GM12878 (cell line): Measurements from ENCODE around the gene KANK4. TPM values are rescaled to one million over a fixed set of nuclear protein-coding genes. Genes with fewer than 3 reads are reported as not detected.

Source experiments
- ATAC-seq: fragments of 200-7000 bp; cut with Tn5 transposase; 3 replicates; pipeline ENCODE4 v1.9.1; 2020; ENCODE audit warnings: mild to moderate bottlenecking, moderate library complexity
- BruUV-seq: library from RNA; stranded (reverse); fragments of 400-500 nt; replicated peaks from 2 replicates; lab custom pipeline; 2021; lab: Mats Ljungman, UMichigan
- CTCF ChIA-PET: fragments of 300-600 bp; sonication (Branson Sonifier 250); formaldehyde crosslinking; extraction: SDS; loops from one replicate; lab custom pipeline; 2021; ENCODE audit warnings: inconsistent platforms; lab: Yijun Ruan, JAX
- POLR2A ChIA-PET: fragments of 350-600 bp; formaldehyde crosslinking; extraction: SDS; loops from one replicate; lab custom pipeline; 2021; ENCODE audit warnings: inconsistent platforms; lab: Charles Lee
- RAD21 ChIA-PET: fragments of 300-600 bp; sonication (Branson Sonifier 250); formaldehyde crosslinking; loops from one replicate; lab custom pipeline; 2023; ENCODE audit warnings: antibody characterized with exemption; ENCODE audit not compliant: unreplicated experiment; lab: Charles Lee
- SMC1A ChIA-PET: fragments of 300-600 bp; sonication (Branson Sonifier 250); formaldehyde crosslinking; loops from one replicate; lab custom pipeline; 2023; ENCODE audit not compliant: unreplicated experiment, uncharacterized antibody; lab: Charles Lee
- DNase-seq: peaks from one replicate; pipeline ENCODE4 v3.0.0-alpha.2; 2011; ENCODE audit warnings: low read depth, low spot score
- FAIRE-seq: peaks from 3 replicates; lab custom pipeline; 2011; peaks lifted over from hg19 to GRCh38; lab: Jason Lieb, UNC
- H2AFZ ChIP-seq: 2 replicates; pipeline ENCODE4 v1.6.0; 2011; ENCODE audit warnings: low read depth, low read length, control low read depth; ENCODE audit not compliant: control insufficient read depth
- H3K27ac ChIP-seq: 2 replicates; pipeline ENCODE4 v1.5.1; 2011; ENCODE audit warnings: control low read depth; ENCODE audit not compliant: control insufficient read depth, insufficient read depth
- H3K27me3 ChIP-seq, 2 experiments: replicated peaks in 1 of 2; 2 replicates each; pipeline versions ENCODE4 v1.6.0 to v1.6.1; 2011; ENCODE audit warnings: low read length in 1 of 2; ENCODE audit not compliant: control insufficient read depth in 2 of 2, insufficient read depth in 2 of 2
- H3K36me3 ChIP-seq, 2 experiments: 2 replicates each; pipeline ENCODE4 v1.5.1; 2011; ENCODE audit warnings: low read length in 1 of 2; ENCODE audit not compliant: control insufficient read depth in 2 of 2, insufficient read depth in 2 of 2
- H3K4me1 ChIP-seq: 2 replicates; pipeline ENCODE4 v1.6.1; 2011; ENCODE audit warnings: mild to moderate bottlenecking, low read length, moderate library complexity, mixed read lengths; ENCODE audit not compliant: control insufficient read depth, insufficient read depth
- H3K4me2 ChIP-seq: 2 replicates; pipeline ENCODE4 v1.6.0; 2011; ENCODE audit warnings: control low read depth; ENCODE audit not compliant: control insufficient read depth, insufficient read depth
- H3K4me3 ChIP-seq: fragments of 200-600 bp; sonication (generic); 2 replicates; pipeline ENCODE4 v1.5.1; 2016
- H3K79me2 ChIP-seq: 2 replicates; pipeline ENCODE4 v1.6.0; 2011; ENCODE audit warnings: low read length; ENCODE audit not compliant: control insufficient read depth, insufficient read depth
- H3K9ac ChIP-seq: 2 replicates; pipeline ENCODE4 v1.8.0; 2011; ENCODE audit warnings: low read length, control low read depth, mixed read lengths; ENCODE audit not compliant: control insufficient read depth, insufficient read depth
- H3K9me3 ChIP-seq: replicated peaks from 3 replicates; pipeline ENCODE4 v1.5.1; 2011; ENCODE audit warnings: mild to moderate bottlenecking, low read length; ENCODE audit not compliant: control insufficient read depth, insufficient read depth
- H4K20me1 ChIP-seq: 2 replicates; pipeline ENCODE4 v1.6.0; 2011; ENCODE audit not compliant: control insufficient read depth, insufficient read depth
- BRCA1 ChIP-seq: IDR thresholded peaks from 2 replicates; pipeline ENCODE4 v1.6.1; 2011; ENCODE audit warnings: low read depth, low read length, improper control_type of control experiment
- CEBPB ChIP-seq, 2 experiments: fragments of 150-350 bp in 1 of 2; IDR thresholded peaks; 2 replicates each; pipeline ENCODE4 v1.6.1; 2012 to 2014; ENCODE audit warnings: low read depth in 2 of 2, low read length in 2 of 2, borderline replicate concordance in 1 of 2, inconsistent platforms in 1 of 2
- MAX ChIP-seq: IDR thresholded peaks from 2 replicates; pipeline ENCODE4 v1.6.1; 2012; ENCODE audit warnings: low read depth, low read length, improper control_type of control experiment
- NFYB ChIP-seq: IDR thresholded peaks from 2 replicates; pipeline ENCODE4 v1.6.1; 2011; ENCODE audit warnings: low read depth, mild to moderate bottlenecking, low read length, improper control_type of control experiment, moderate library complexity; ENCODE audit not compliant: insufficient read depth
- PBX3 ChIP-seq: IDR thresholded peaks from 2 replicates; pipeline ENCODE4 v1.6.1; 2011; ENCODE audit warnings: mild to moderate bottlenecking, low read depth, low read length, moderate library complexity; ENCODE audit not compliant: insufficient replicate concordance
- POLR2AphosphoS5 ChIP-seq: IDR thresholded peaks from 2 replicates; pipeline ENCODE4 v1.6.1; 2011; ENCODE audit warnings: mild to moderate bottlenecking, low read length, inconsistent platforms
- RAD21 ChIP-seq: IDR thresholded peaks from 2 replicates; pipeline ENCODE4 v1.6.1; 2011; ENCODE audit warnings: mild to moderate bottlenecking, low read depth, low read length, moderate library complexity; ENCODE audit not compliant: insufficient read depth
- SPI1 ChIP-seq: IDR thresholded peaks from 2 replicates; pipeline ENCODE4 v1.6.1; 2011; ENCODE audit warnings: low read depth, mild to moderate bottlenecking, low read length, moderate library complexity, borderline replicate concordance; ENCODE audit not compliant: insufficient read depth
- TARDBP ChIP-seq: IDR thresholded peaks from 2 replicates; pipeline ENCODE4 v1.6.1; 2016; ENCODE audit warnings: borderline replicate concordance
- TCF12 ChIP-seq: IDR thresholded peaks from 2 replicates; pipeline ENCODE4 v1.6.1; 2011; ENCODE audit warnings: low read depth, mild to moderate bottlenecking, low read length
- WRNIP1 ChIP-seq: IDR thresholded peaks from 2 replicates; pipeline ENCODE4 v1.6.1; 2011; ENCODE audit warnings: low read depth, low read length, improper control_type of control experiment, borderline replicate concordance
- whole genome bisulfite sequencing: methylation state at CpG from one replicate; pipeline ENCODE4 v1.1.6; 2016; ENCODE audit warnings: low lambda C conversion rate; ENCODE audit not compliant: insufficient replicate concordance, insufficient coverage; ENCODE audit errors: missing lambda C conversion rate; 5-methylcytosine and 5-hydroxymethylcytosine counted together
- in situ Hi-C: fragments of 300-500 bp; cut with MboI; formaldehyde crosslinking; loops from 9 replicates; pipeline ENCODE4 v1.14.3; 2018; ENCODE audit warnings: mixed read lengths
- intact Hi-C: fragments of 100-400 bp; cut with micrococcal nuclease; formaldehyde crosslinking; loops from one replicate; pipeline ENCODE4 v1.14.2; 2022; ENCODE audit not compliant: unreplicated experiment
- polyA plus RNA-seq, 11 experiments: library from polyadenylated mRNA; depleted of rRNA in 4 of 11; unstranded in 6 of 11; stranded (reverse) in 5 of 11; fragments of >200 nt; fragmentation: Nextera tagmentation in 4 of 11; fragmentation: Illumina TruSeq in 1 of 11; extraction: Ambion mirVana in 4 of 11; extraction: Trizol in 1 of 11; gene quantifications; 1 replicate in 1 of 11; 2 replicates in 10 of 11; pipeline versions ENCODE4 v1.2.1 to v1.2.3, GENCODE V29; 2011 to 2016; ENCODE audit warnings: inconsistent platforms in 2 of 11, missing spikeins in 2 of 11, low read depth in 1 of 11
- total RNA-seq, 4 experiments: library from RNA; depleted of rRNA in 3 of 4; stranded (reverse); fragments of >200 nt in 3 of 4; fragmentation: Illumina TruSeq in 1 of 4; extraction: Trizol in 1 of 4; gene quantifications; 2 replicates each; pipeline versions ENCODE4 v1.2.1 to v1.2.3, GENCODE V29; 2013 to 2021

KANK4 gene
- total and polyA plus RNA-seq, 10 of the 15 experiments (the other 5 are each of a cell fraction or from before 2014, with no cell fraction given) = not detected

- no peaks in the 10 kb centered on the region; a peak in 1 of 4 replicates for H3K27me3 ChIP-seq
- no peak overlapping the region for H2AFZ ChIP-seq
- no peak overlapping the region for H3K9ac ChIP-seq
- TF ChIP-seq POLR2AphosphoS5 = no peak
- H3K27ac ChIP-seq = no peak overlapping the region
- ChIA-PET RAD21 (no interaction called here), POLR2A (no interaction called here), SMC1A (no interaction called here), CTCF (no interaction called here)
- no peaks in the 10 kb centered on the region for H3K79me2 ChIP-seq
- 23% methylated on average over 5 of the region's 5 CpGs for WGBS
- in situ Hi-C loops (no loop called here), intact Hi-C loops (no loop called here)
- H3K4me3 ChIP-seq = no peak overlapping the region
- ATAC-seq (no peak), FAIRE-seq (no peak), DNase-seq (no peak)
- BruUV-seq = no TSS peak
- no peaks in the 10 kb centered on the region for H3K36me3 ChIP-seq
- no peak overlapping the region for H3K4me2 ChIP-seq
- no peaks in the 10 kb centered on the region for H3K4me1 ChIP-seq
- H3K9me3 ChIP-seq = no peaks in the 10 kb centered on the region
- H4K20me1 ChIP-seq = no peaks in the 10 kb centered on the region
These were observed 88.5 kb downstream of the KANK4 start for GRCh38 chr1:62230718-62231117.

GRCh38 chr1:62229932-62230331, 89.3 kb downstream of the KANK4 start:
- H3K4me3 ChIP-seq = no peak overlapping the region
- no peaks in the 10 kb centered on the region for H3K79me2 ChIP-seq
- H3K27ac ChIP-seq = no peak overlapping the region
- FAIRE-seq (no peak), ATAC-seq (no peak), DNase-seq (no peak)
- no peak overlapping the region for H3K9ac ChIP-seq
- H3K4me2 ChIP-seq = no peak overlapping the region
- no peaks in the 10 kb centered on the region for H4K20me1 ChIP-seq
- WGBS = 0% methylated on average over 2 of the region's 2 CpGs
- ChIA-PET RAD21 (no interaction called here), SMC1A (no interaction called here), CTCF (no interaction called here), POLR2A (no interaction called here)
- no peaks in the 10 kb centered on the region for H3K9me3 ChIP-seq
- in situ Hi-C loops = no loop called here
- no TSS peak for BruUV-seq
- no peaks in the 10 kb centered on the region; a peak in 1 of 4 replicates for H3K27me3 ChIP-seq
- no peak overlapping the region for H2AFZ ChIP-seq
- no peaks in the 10 kb centered on the region for H3K36me3 ChIP-seq
- intact Hi-C loops = no loop called here
- TF ChIP-seq CEBPB (IDR thresholded peaks at IDR 0.05; ENCODE audit: borderline replicate concordance in 1 of 2, low read depth in 2 of 2, low read length in 2 of 2) (no peak), RAD21 (no peak), SPI1 (no peak), WRNIP1 (no peak), NFYB (no peak), MAX (no peak), TARDBP (no peak), PBX3 (no peak), TCF12 (no peak), BRCA1 (no peak)
- no peaks in the 10 kb centered on the region for H3K4me1 ChIP-seq
